GM23338 (cell line): ENCODE data around the gene MPO.

Experiments used
- CTCF ChIP-seq, 2 experiments: fragments of 200-600 bp in 1 of 2; sonication (generic) in 1 of 2; conservative IDR thresholded peaks; 2 replicates each; pipeline versions ENCODE4 v1.5.1 to v1.6.1; 2016 to 2017; ENCODE audit warnings: antibody characterized with exemption in 2 of 2, low read depth in 2 of 2, mild to moderate bottlenecking in 2 of 2, moderate library complexity in 1 of 2
- EZH2 ChIP-seq: fragments of 200-600 bp; sonication (generic); IDR thresholded peaks from one replicate; pipeline ENCODE4 v1.8.0; 2017; ENCODE audit warnings: antibody characterized with exemption, mild to moderate bottlenecking, low read depth; ENCODE audit not compliant: unreplicated experiment
- REST ChIP-seq: IDR thresholded peaks from one replicate; pipeline ENCODE4 v1.6.1; 2018; ENCODE audit warnings: antibody characterized with exemption; ENCODE audit not compliant: unreplicated experiment

- no peak for TF ChIP-seq EZH2
- TF ChIP-seq CTCF (conservative IDR thresholded peaks at IDR 0.05; ENCODE audit: low read depth in 2 of 2), result no peak
- TF ChIP-seq REST, result no peak
These were observed 33.3 kb upstream of the MPO start for GRCh38 chr17:58313815-58314705.
